Small intestine (tissue), 7 donors: ENCODE results near the gene MAML1. TPM values are rescaled to one million over a fixed set of nuclear protein-coding genes. Genes with fewer than 3 reads are reported as not detected.

Experiments
- DNase-seq, 2 donors: peaks; one replicate each; pipeline versions ENCODE4 v3.0.0 to v3.0.0-alpha.2; 2013
- FAIRE-seq: peaks from 2 replicates; lab custom pipeline; 2012; peaks lifted over from hg19 to GRCh38; lab: Jason Lieb, UNC
- H3K27ac ChIP-seq, 3 donors: one replicate each; pipeline ENCODE4 v1.5.1; 2013; ENCODE audit warnings: low read length in 2 of 3, mild to moderate bottlenecking in 2 of 3, control low read depth in 1 of 3, inconsistent platforms in 1 of 3, low read depth in 1 of 3, moderate library complexity in 1 of 3
- H3K27me3 ChIP-seq, 3 donors: one replicate each; pipeline ENCODE4 v1.6.1; 2013; ENCODE audit warnings: low read length in 3 of 3, inconsistent platforms in 1 of 3; ENCODE audit not compliant: control insufficient read depth in 3 of 3, insufficient read depth in 3 of 3
- H3K36me3 ChIP-seq, 3 donors: one replicate each; pipeline ENCODE4 v1.6.1; 2013; ENCODE audit warnings: low read length in 3 of 3, inconsistent platforms in 1 of 3, low read depth in 1 of 3, mild to moderate bottlenecking in 1 of 3, moderate library complexity in 1 of 3; ENCODE audit not compliant: control insufficient read depth in 3 of 3, insufficient read depth in 2 of 3
- H3K4me1 ChIP-seq, 3 donors: one replicate each; pipeline ENCODE4 v1.6.1; 2013; ENCODE audit warnings: low read length in 2 of 3, inconsistent platforms in 1 of 3, low read depth in 1 of 3, mild to moderate bottlenecking in 1 of 3, moderate library complexity in 1 of 3; ENCODE audit not compliant: control insufficient read depth in 3 of 3, insufficient read depth in 2 of 3
- H3K4me3 ChIP-seq, 3 donors: one replicate each; pipeline ENCODE4 v1.5.1; 2013; ENCODE audit warnings: low read length in 3 of 3, control low read depth in 1 of 3, inconsistent platforms in 1 of 3, low read depth in 1 of 3, mild to moderate bottlenecking in 1 of 3, moderate library complexity in 1 of 3
- H3K9me3 ChIP-seq, 2 donors: one replicate each; pipeline ENCODE4 v1.6.1; 2013; ENCODE audit warnings: low read depth in 1 of 2, low read length in 1 of 2; ENCODE audit not compliant: control insufficient read depth in 2 of 2, insufficient read depth in 1 of 2
- WGBS, 3 donors: extraction: QIAGEN DNeasy Blood & Tissue Kit; methylation state at CpG; one replicate each; pipeline ENCODE4 v1.1.7; 2013; 5-methylcytosine and 5-hydroxymethylcytosine counted together
- polyA plus RNA-seq, 4 donors: library from polyadenylated mRNA; stranded (reverse) in 3 of 4; unstranded in 1 of 4; fragments of 200-250 nt in 3 of 4; fragments of 120-200 nt in 1 of 4; gene quantifications; one replicate each; pipeline versions ENCODE4 v1.2.1 to v1.2.3, GENCODE V29; 2013
- donor health status: healthy with polysubstance abuse.
- donor health status: control.
- donor health status: control.
- donor health status: Bipolar disorder and iron deficiency.
- donor health status: healthy.

MAML1 gene
- polyA plus RNA-seq, 4 donors = 6.2 to 28.8 (median 10.9) TPM

GRCh38 chr5:179812997-179813607 is 80.5 kb downstream of the MAML1 start:
- Histone ChIP-seq H3K27ac (no peak overlapping the region), H3K4me3 (no peak overlapping the region), H3K36me3 (peaks cover 0 to 31% (median 0%) of the 10 kb centered on the region in 3 donors), H3K9me3 (peaks cover 0 to 7% of the 10 kb centered on the region in 2 donors), H3K27me3 (no peaks in the 10 kb centered on the region), H3K4me1 (peaks cover 0 to 10% (median 2%) of the 10 kb centered on the region in 3 donors)
- DNase-seq = no peak
- no peak for FAIRE-seq
- WGBS, 3 donors = 66 to 86% (median 73%) methylated on average over 5 of the region's 5 CpGs

DNA sequence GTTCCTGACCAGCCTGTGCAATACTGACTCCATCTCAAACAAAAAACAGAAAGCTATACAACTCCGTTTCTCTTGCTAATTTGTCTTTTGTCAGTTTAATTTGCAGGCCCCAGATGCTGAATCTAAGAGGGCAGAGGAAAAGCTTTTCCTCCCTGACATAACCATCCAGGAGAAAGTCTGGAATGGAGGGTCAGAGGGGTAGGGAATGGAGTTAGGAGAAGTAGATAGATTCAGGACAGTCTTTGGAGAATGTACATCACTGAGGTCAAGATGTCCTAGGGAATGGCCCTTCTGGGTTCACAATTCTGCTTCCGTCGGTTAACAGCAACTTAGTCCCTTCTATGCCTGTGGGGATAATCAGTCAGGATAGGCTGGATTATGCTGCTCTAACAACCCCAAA is 81.5 kb downstream of the MAML1 start:
- peaks cover 0 to 7% of the 10 kb centered on the region in 2 donors for H3K9me3 ChIP-seq
- no peak overlapping the region for H3K4me3 ChIP-seq
- no peaks in the 10 kb centered on the region for H3K27me3 ChIP-seq
- WGBS, 3 donors = 80 to 86% (median 81%) methylated on average over 3 of the region's 3 CpGs
- peaks cover 0 to 14% (median 5%) of the 10 kb centered on the region in 3 donors for H3K4me1 ChIP-seq
- no peak overlapping the region for H3K27ac ChIP-seq
- no peak for FAIRE-seq
- no peak for DNase-seq
- peaks cover 0 to 31% (median 0%) of the 10 kb centered on the region in 3 donors for H3K36me3 ChIP-seq

DNA sequence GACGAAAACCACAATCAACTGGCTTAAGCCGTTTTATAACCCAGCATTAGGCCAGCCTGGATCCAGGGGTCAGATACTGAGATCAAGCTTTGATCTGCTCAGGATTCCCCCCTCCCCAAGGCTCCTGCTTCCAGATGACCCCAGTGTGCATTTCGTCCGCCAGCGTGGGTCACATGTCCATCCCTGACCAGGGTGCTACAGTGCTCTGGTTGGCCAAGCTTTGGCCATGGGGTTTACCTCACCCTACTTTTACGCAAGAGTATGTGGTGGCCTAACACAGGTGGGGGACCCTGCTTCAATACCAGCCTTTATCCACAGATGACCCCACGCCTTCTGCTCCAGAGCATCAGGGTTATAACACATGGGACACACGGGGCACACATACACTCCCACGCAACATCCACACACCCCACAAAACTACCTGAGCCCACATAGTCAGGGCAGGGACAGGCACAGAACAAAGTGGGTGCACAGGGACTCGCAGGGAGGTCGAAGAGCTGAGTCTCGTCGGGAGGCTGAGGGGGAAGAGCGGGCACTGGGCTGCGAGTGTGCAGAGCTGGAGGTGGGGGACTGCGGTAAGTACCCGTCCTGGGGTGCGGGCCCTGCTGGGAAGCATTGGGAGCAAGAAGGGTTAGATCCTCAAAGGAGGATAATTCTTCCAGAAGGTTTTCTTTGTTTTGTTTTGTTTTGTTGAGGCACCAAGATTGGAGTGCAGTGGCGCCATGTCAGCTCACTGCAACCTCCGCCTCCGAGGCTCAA is 83.0 kb downstream of the MAML1 start:
- DNase-seq (no peak), FAIRE-seq (no peak)
- Histone ChIP-seq H3K36me3 (peaks cover 0 to 34% (median 0%) of the 10 kb centered on the region in 3 donors), H3K4me1 (peaks cover 0 to 29% (median 10%) of the 10 kb centered on the region in 3 donors), H3K9me3 (peaks cover 0 to 6% of the 10 kb centered on the region in 2 donors), H3K4me3 (no peak overlapping the region), H3K27me3 (no peaks in the 10 kb centered on the region), H3K27ac (no peak overlapping the region)
- WGBS, 3 donors = 95 to 97% (median 95%) methylated on average over 21 of the region's 21 CpGs

- Histone ChIP-seq H3K36me3 (peaks cover 0 to 34% (median 0%) of the 10 kb centered on the region in 3 donors), H3K27me3 (no peaks in the 10 kb centered on the region), H3K9me3 (no peaks in the 10 kb centered on the region), H3K4me1 (peaks cover 0 to 29% (median 10%) of the 10 kb centered on the region in 3 donors), H3K4me3 (peak overlapping the region in 2 of 3 donors; percentile 41 to 46), H3K27ac (no peak overlapping the region)
- DNase-seq (no peak), FAIRE-seq (no peak)
- 60 to 80% (median 71%) methylated on average over 18 to 23 of the region's 23 CpGs for WGBS, 3 donors
These were observed 83.8 kb downstream of the MAML1 start for GRCh38 chr5:179816401-179816795.

- Histone ChIP-seq H3K27me3 (no peaks in the 10 kb centered on the region), H3K9me3 (no peaks in the 10 kb centered on the region), H3K4me3 (peak overlapping the region in 2 of 3 donors; percentile 41 to 46), H3K36me3 (peaks cover 0 to 30% (median 0%) of the 10 kb centered on the region in 3 donors), H3K27ac (no peak overlapping the region), H3K4me1 (peaks cover 0 to 30% (median 10%) of the 10 kb centered on the region in 3 donors)
- WGBS, 3 donors = 1 to 3% (median 2%) methylated on average over 57 to 72 of the region's 72 CpGs
- DNase-seq = peak in 1 of 2 donors; percentile 67
- FAIRE-seq = no peak
These were observed 84.3 kb downstream of the MAML1 start for GRCh38 chr5:179816796-179817469.

DNA sequence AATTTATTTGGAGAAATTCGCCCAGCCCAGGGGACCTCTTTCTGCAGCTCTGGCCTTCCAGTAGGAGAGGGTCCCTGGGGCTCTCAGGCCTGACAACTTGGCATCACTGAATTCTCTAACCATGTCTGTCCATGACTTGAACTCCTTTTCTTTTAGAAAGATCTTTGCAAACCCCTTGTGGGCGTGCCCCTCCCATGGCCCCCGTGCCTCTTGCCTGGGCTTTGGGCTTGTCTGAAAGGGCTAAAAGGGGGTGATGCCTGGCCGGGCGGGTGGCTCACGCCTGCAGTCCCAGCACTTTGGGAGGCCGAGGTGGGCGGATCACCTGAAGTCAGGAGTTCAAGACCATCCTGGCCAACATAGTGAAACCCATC is 84.8 kb downstream of the MAML1 start:
- H3K9me3 ChIP-seq = no peaks in the 10 kb centered on the region
- H3K27ac ChIP-seq = no peak overlapping the region
- peaks cover 2 to 36% (median 10%) of the 10 kb centered on the region in 3 donors for H3K4me1 ChIP-seq
- FAIRE-seq (no peak), DNase-seq (no peak)
- H3K36me3 ChIP-seq = peaks cover 0 to 28% (median 0%) of the 10 kb centered on the region in 3 donors
- WGBS, 3 donors = 79 to 88% (median 85%) methylated on average over 8 of the region's 8 CpGs
- H3K27me3 ChIP-seq = no peaks in the 10 kb centered on the region
- H3K4me3 ChIP-seq = peak overlapping the region in 2 of 3 donors; percentile 41 to 46

DNA sequence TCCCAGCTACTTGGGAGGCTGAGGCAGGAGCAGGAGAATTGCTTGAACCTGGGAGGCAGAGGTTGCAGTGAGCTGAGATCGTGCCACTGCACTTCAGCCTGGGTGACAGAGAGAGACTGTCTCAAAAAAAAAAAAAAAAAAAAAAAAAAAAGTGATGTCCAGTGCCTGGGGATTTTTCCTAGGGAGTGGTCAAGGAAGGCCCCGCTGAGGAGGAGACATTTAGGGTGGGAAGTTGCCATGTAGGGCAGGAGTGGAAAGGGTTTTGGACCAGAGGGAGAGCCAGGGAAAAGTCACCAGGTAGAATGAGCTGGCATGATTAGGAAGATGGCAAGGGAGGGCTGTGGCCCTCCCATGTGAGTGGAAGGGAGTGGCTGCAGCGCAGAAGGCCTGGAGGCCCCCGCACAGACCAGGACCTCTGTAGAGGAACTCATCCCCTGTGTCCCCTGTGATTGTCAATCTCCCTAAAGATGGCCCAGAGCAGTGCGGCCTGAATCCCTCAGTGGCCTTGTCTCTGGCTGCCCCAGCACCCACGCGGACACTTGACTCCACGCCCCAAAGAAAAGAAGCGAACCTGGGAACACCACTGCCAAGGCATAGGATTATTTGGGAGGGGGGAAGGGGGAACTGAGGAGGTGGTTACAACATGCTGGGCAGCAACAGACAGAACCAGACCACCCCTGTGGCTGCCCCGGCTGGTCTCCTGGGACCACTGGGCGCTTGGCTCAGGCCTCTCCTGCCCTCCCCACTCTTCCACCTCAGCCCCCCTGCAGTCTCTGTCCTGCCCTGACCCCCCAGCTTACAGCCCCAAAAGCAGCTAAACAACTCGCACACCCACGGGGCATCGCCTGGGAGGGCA is 85.5 kb downstream of the MAML1 start:
- no peak for DNase-seq
- FAIRE-seq = no peak
- no peaks in the 10 kb centered on the region for H3K27me3 ChIP-seq
- H3K4me3 ChIP-seq = peak overlapping the region in 2 of 3 donors; percentile 28 to 35
- peaks cover 2 to 30% (median 4%) of the 10 kb centered on the region in 3 donors for H3K36me3 ChIP-seq
- H3K27ac ChIP-seq = peak overlapping the region; percentile 63 to 97 (median 96)
- no peaks in the 10 kb centered on the region for H3K9me3 ChIP-seq
- peaks cover 4 to 42% (median 10%) of the 10 kb centered on the region in 3 donors for H3K4me1 ChIP-seq
- 54 to 65% (median 58%) methylated on average over 13 to 14 of the region's 14 CpGs for WGBS, 3 donors
